WTC11 (cell line): ENCODE results near the gene CD93. TPM values are rescaled to one million over a fixed set of nuclear protein-coding genes. Genes with fewer than 3 reads are reported as not detected.

ENCODE experiments used
- ATAC-seq: fragments of 200-7000 bp; cut with Tn5 transposase; 2 replicates; pipeline ENCODE4 v1.10.0; 2021; ENCODE audit warnings: mild to moderate bottlenecking, moderate library complexity
- CTCF ChIA-PET: fragments of 300-600 bp; sonication (Branson Sonifier 250); formaldehyde crosslinking; loops from one replicate; lab custom pipeline; 2021; ENCODE audit warnings: antibody characterized with exemption; lab: Charles Lee
- POLR2A ChIA-PET: fragments of 350-600 bp; sonication (Branson Sonifier 250); formaldehyde crosslinking; loops from one replicate; lab custom pipeline; 2021; ENCODE audit warnings: antibody characterized with exemption; lab: Charles Lee
- DNase-seq: peaks from one replicate; pipeline ENCODE4 v3.0.0; 2021; ENCODE audit warnings: low spot score
- H3K27ac Mint-ChIP-seq: 2 replicates; pipeline ENCODE4 v1.8.0; 2021; ENCODE audit warnings: mixed read lengths
- H3K27me3 Mint-ChIP-seq: 2 replicates; pipeline ENCODE4 v1.8.0; 2021; ENCODE audit warnings: low read depth, mild to moderate bottlenecking, moderate library complexity, mixed read lengths
- H3K36me3 Mint-ChIP-seq: 2 replicates; pipeline ENCODE4 v1.8.0; 2021; ENCODE audit warnings: mixed read lengths
- H3K4me1 Mint-ChIP-seq: 2 replicates; pipeline ENCODE4 v1.8.0; 2022; ENCODE audit warnings: mixed read lengths
- H3K4me3 Mint-ChIP-seq: 2 replicates; pipeline ENCODE4 v1.8.0; 2021; ENCODE audit warnings: mild to moderate bottlenecking, moderate library complexity, mixed read lengths
- H3K9me3 Mint-ChIP-seq: 2 replicates; pipeline ENCODE4 v1.8.0; 2021; ENCODE audit warnings: mixed read lengths
- CBFB ChIP-seq: sonication (generic); formaldehyde crosslinking; IDR thresholded peaks from 2 replicates; pipeline ENCODE4 v1.8.1; 2022; ENCODE audit warnings: mild to moderate bottlenecking, low read depth, missing genetic modification reagents
- E2F5 ChIP-seq: sonication (generic); formaldehyde crosslinking; IDR thresholded peaks from 2 replicates; pipeline ENCODE4 v1.8.1; 2022; ENCODE audit warnings: mild to moderate bottlenecking, moderate library complexity, missing genetic modification reagents
- ELF4 ChIP-seq: sonication (generic); formaldehyde crosslinking; IDR thresholded peaks from 2 replicates; pipeline ENCODE4 v1.8.1; 2022; ENCODE audit warnings: low read depth, mild to moderate bottlenecking, moderate library complexity, missing genetic modification reagents
- ESRRA ChIP-seq: sonication (generic); formaldehyde crosslinking; IDR thresholded peaks from 2 replicates; pipeline ENCODE4 v1.8.1; 2022; ENCODE audit warnings: mild to moderate bottlenecking, missing genetic modification reagents, borderline replicate concordance
- GABPB1 ChIP-seq: sonication (generic); formaldehyde crosslinking; IDR thresholded peaks from 2 replicates; pipeline ENCODE4 v1.8.1; 2023; ENCODE audit warnings: mild to moderate bottlenecking, missing genetic modification reagents
- GRHL2 ChIP-seq: fragments of 250-450 bp; sonication (Bioruptor Pico); IDR thresholded peaks from 2 replicates; pipeline ENCODE4 v1.8.0; 2022; ENCODE audit warnings: mild to moderate bottlenecking, moderate library complexity; ENCODE audit not compliant: insufficient replicate concordance, severe bottlenecking
- GTF2I ChIP-seq: fragments of 250-450 bp; sonication (Bioruptor Pico); conservative IDR thresholded peaks from 2 replicates; pipeline ENCODE4 v1.4.0; 2021; ENCODE audit warnings: mild to moderate bottlenecking
- IRF1 ChIP-seq: sonication (generic); formaldehyde crosslinking; IDR thresholded peaks from 2 replicates; pipeline ENCODE4 v1.8.0; 2023; ENCODE audit warnings: missing genetic modification reagents
- KAT7 ChIP-seq: sonication (generic); formaldehyde crosslinking; IDR thresholded peaks from 2 replicates; pipeline ENCODE4 v1.8.1; 2023; ENCODE audit warnings: missing genetic modification reagents, mild to moderate bottlenecking, borderline replicate concordance
- MAX ChIP-seq: sonication (generic); formaldehyde crosslinking; IDR thresholded peaks from 2 replicates; pipeline ENCODE4 v1.8.0; 2022; ENCODE audit warnings: mild to moderate bottlenecking, missing genetic modification reagents
- MXD4 ChIP-seq: fragments of 250-450 bp; sonication (Bioruptor Pico); IDR thresholded peaks from 2 replicates; pipeline ENCODE4 v1.8.0; 2021; ENCODE audit warnings: mild to moderate bottlenecking, moderate library complexity, borderline replicate concordance
- OVOL2 ChIP-seq: fragments of 250-450 bp; sonication (Bioruptor Pico); IDR thresholded peaks from 2 replicates; pipeline ENCODE4 v1.9.0; 2021; ENCODE audit warnings: mild to moderate bottlenecking, borderline replicate concordance
- TCF7 ChIP-seq: sonication (generic); formaldehyde crosslinking; IDR thresholded peaks from 2 replicates; pipeline ENCODE4 v1.8.0; 2022; ENCODE audit warnings: mild to moderate bottlenecking, low read depth, missing genetic modification reagents, moderate library complexity
- TEAD4 ChIP-seq: sonication (generic); formaldehyde crosslinking; IDR thresholded peaks from 2 replicates; pipeline ENCODE4 v1.8.0; 2022; ENCODE audit warnings: mild to moderate bottlenecking, missing genetic modification reagents
- TP53 ChIP-seq: sonication (generic); formaldehyde crosslinking; IDR thresholded peaks from 2 replicates; pipeline ENCODE4 v1.8.1; 2023; ENCODE audit warnings: mild to moderate bottlenecking, missing genetic modification reagents
- ZBTB21 ChIP-seq: sonication (generic); formaldehyde crosslinking; IDR thresholded peaks from 2 replicates; pipeline ENCODE4 v1.8.1; 2023; ENCODE audit warnings: mild to moderate bottlenecking, missing genetic modification reagents, borderline replicate concordance
- ZNF396 ChIP-seq: fragments of 250-450 bp; sonication (Bioruptor Pico); IDR thresholded peaks from 2 replicates; pipeline ENCODE4 v1.8.0; 2021; ENCODE audit warnings: mild to moderate bottlenecking, moderate library complexity, borderline replicate concordance
- ZNF423 ChIP-seq: fragments of 250-450 bp; sonication (Bioruptor Pico); IDR thresholded peaks from 2 replicates; pipeline ENCODE4 v2.1.2; 2022; ENCODE audit warnings: mild to moderate bottlenecking, moderate library complexity
- total RNA-seq: library from RNA; stranded (reverse); gene quantifications from 3 replicates; pipeline ENCODE4 v1.2.3, GENCODE V29; 2021
- TF ChIP-seq, protein P1 (sequence below): sonication (generic); formaldehyde crosslinking; IDR thresholded peaks from 2 replicates; pipeline ENCODE4 v1.8.1; 2022; ENCODE audit warnings: mild to moderate bottlenecking, missing genetic modification reagents, moderate library complexity, borderline replicate concordance
- TF ChIP-seq, protein P2 (sequence below): sonication (generic); formaldehyde crosslinking; IDR thresholded peaks from 2 replicates; pipeline ENCODE4 v1.8.0; 2022; ENCODE audit warnings: mild to moderate bottlenecking, missing genetic modification reagents
- TF ChIP-seq, protein P3 (sequence below): fragments of 250-450 bp; sonication (Bioruptor Pico); IDR thresholded peaks from 2 replicates; pipeline ENCODE4 v2.1.2; 2022; ENCODE audit warnings: mild to moderate bottlenecking, moderate library complexity
- TF ChIP-seq, protein P4 (sequence below): sonication (generic); formaldehyde crosslinking; IDR thresholded peaks from 2 replicates; pipeline ENCODE4 v1.8.0; 2022; ENCODE audit warnings: mild to moderate bottlenecking, missing genetic modification reagents

CD93 gene
- total RNA-seq, 1 experiment from 2014 or later = 0.09 TPM

DNA sequence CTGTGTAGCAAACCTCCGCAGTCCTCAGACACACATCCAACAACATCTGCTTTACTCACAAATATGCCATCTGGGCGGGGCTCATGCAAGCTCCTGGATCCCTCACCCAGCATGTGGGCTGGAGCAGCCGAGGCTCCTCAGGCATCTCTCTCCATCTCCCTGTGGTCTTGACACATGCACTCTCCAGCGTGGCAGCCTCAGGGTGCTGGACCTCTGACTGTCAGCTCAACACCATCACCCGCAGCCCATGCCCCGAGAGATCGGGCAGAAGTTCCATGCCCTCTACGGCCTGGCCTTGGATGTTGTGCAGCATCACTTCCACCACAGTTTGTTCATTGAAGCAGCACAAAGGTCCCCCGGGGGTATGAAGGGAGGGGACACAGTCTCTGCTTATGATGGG lies 32.6 kb upstream of the CD93 start (continued):
- TF ChIP-seq, protein P1, sequence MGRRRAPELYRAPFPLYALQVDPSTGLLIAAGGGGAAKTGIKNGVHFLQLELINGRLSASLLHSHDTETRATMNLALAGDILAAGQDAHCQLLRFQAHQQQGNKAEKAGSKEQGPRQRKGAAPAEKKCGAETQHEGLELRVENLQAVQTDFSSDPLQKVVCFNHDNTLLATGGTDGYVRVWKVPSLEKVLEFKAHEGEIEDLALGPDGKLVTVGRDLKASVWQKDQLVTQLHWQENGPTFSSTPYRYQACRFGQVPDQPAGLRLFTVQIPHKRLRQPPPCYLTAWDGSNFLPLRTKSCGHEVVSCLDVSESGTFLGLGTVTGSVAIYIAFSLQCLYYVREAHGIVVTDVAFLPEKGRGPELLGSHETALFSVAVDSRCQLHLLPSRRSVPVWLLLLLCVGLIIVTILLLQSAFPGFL = no peak
- TF ChIP-seq TCF7 (CRISPR knock-in tag) = no peak
- no peak for TF ChIP-seq ZNF396 (CRISPR knock-in tag)
- no peak for TF ChIP-seq TP53 (CRISPR knock-in tag)
- TF ChIP-seq, protein P2, sequence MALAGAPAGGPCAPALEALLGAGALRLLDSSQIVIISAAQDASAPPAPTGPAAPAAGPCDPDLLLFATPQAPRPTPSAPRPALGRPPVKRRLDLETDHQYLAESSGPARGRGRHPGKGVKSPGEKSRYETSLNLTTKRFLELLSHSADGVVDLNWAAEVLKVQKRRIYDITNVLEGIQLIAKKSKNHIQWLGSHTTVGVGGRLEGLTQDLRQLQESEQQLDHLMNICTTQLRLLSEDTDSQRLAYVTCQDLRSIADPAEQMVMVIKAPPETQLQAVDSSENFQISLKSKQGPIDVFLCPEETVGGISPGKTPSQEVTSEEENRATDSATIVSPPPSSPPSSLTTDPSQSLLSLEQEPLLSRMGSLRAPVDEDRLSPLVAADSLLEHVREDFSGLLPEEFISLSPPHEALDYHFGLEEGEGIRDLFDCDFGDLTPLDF (CRISPR knock-in tag) = no peak

GRCh38 chr20:23118144-23118543 lies 32.0 kb upstream of the CD93 start:
- no peak for DNase-seq
- Mint-ChIP-seq H3K27me3 (no peaks in the 10 kb centered on the region), H3K36me3 (no peaks in the 10 kb centered on the region), H3K27ac (no peak overlapping the region), H3K4me1 (no peaks in the 10 kb centered on the region), H3K4me3 (no peak overlapping the region), H3K9me3 (no peaks in the 10 kb centered on the region)
- POLR2A ChIA-PET = no interaction called here
- no peak for ATAC-seq
- CTCF ChIA-PET = interaction anchor here (0.7 to 1.7 kb wide), 6 partner anchors 12 to 108 kb away, joined by 3 to 4 read pairs (median 3); no protein-coding TSS in a partner anchor
- TF ChIP-seq E2F5 (CRISPR knock-in tag) (no peak), ZNF423 (no peak), TEAD4 (CRISPR knock-in tag) (no peak), TP53 (CRISPR knock-in tag) (no peak), ZBTB21 (CRISPR knock-in tag) (no peak), ESRRA (CRISPR knock-in tag) (no peak), KAT7 (CRISPR knock-in tag) (no peak), CBFB (CRISPR knock-in tag) (no peak), GTF2I (CRISPR knock-in tag) (no peak)
- TF ChIP-seq, protein P2 (CRISPR knock-in tag) = no peak

DNA sequence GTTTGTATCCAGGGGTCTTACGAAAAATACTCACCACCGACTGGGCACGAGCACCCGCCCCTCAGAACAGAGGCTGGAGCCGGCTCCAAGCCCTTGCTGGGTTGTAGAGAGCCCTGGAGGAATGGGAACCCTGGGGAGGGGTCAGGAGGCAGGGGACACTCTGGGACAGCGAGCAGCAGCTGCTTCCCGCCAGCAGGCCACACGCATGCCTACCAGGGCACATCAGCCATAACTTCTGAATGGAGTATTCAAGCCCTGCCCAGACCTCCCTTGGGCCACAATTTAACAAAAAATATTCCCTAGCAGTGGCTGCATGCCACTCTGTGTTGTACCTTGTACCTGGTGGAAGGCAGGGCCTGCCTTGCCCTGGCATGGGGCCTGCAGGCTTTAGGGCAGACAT lies 31.6 kb upstream of the CD93 start:
- ChIA-PET CTCF (interaction anchor here (0.9 to 1.7 kb wide), 4 partner anchors 29 to 108 kb away, joined by 3 to 4 read pairs (median 4); no protein-coding TSS in a partner anchor), POLR2A (no interaction called here)
- Mint-ChIP-seq H3K36me3 (no peaks in the 10 kb centered on the region), H3K27ac (no peak overlapping the region), H3K4me3 (no peak overlapping the region), H3K4me1 (no peaks in the 10 kb centered on the region), H3K9me3 (no peaks in the 10 kb centered on the region), H3K27me3 (no peaks in the 10 kb centered on the region)
- no peak for TF ChIP-seq IRF1 (CRISPR knock-in tag)
- no peak for ATAC-seq
- DNase-seq = no peak

DNA sequence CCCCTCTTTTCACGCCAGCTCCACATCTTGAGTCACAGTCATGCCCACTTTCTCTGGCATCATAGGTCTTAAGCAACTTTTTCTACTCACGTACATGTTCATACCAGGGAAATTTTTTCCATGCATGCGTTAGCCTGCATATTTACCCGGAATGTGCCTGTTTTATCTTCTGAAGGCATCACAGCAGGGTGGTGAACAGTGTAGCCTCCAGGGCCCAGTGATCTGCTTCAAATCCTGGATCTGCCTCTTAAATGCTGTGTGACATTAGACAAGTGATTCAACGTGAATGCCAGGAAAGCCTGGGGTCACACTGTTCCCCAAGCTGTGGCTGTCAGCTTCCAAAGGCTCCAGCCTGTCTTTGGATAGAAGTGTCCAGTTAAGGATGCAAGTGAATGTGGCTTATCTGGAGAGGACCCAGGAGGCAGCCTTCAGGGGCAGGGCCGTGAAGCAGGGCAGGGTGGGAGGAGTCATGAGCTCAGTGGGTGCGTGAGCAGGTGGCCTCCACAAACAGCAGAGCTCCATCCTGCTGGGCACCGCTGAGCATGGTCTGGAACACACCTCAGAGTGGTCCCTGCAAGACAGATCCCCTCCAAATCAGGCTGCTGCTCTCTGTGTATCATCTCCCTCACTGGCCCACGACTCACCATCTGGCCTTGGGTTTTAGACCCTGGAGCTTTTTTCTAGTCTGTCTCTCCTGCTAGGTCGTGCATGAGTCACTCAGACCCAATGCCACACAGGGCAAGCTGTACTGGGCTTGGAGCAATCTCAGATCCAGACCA lies 30.4 kb upstream of the CD93 start:
- no peaks in the 10 kb centered on the region for H3K36me3 Mint-ChIP-seq
- no peak overlapping the region for H3K4me3 Mint-ChIP-seq
- ChIA-PET POLR2A (no interaction called here), CTCF (interaction anchor here (0.8 to 1.4 kb wide), 4 partner anchors 9 to 84 kb away, joined by 3 to 5 read pairs (median 4); no protein-coding TSS in a partner anchor)
- H3K4me1 Mint-ChIP-seq = no peaks in the 10 kb centered on the region
- 0 out of 2 replicates have a peak, but pooled peaks have one; percentile 16 for ATAC-seq
- DNase-seq = no peak
- no peaks in the 10 kb centered on the region for H3K27me3 Mint-ChIP-seq
- no peak overlapping the region for H3K27ac Mint-ChIP-seq
- no peaks in the 10 kb centered on the region for H3K9me3 Mint-ChIP-seq
- TF ChIP-seq GRHL2 (no peak), GABPB1 (CRISPR knock-in tag) (no peak), OVOL2 (CRISPR knock-in tag) (no peak), MAX (CRISPR knock-in tag) (no peak), MXD4 (CRISPR knock-in tag) (no peak), ELF4 (CRISPR knock-in tag) (no peak)
- TF ChIP-seq, protein P3, sequence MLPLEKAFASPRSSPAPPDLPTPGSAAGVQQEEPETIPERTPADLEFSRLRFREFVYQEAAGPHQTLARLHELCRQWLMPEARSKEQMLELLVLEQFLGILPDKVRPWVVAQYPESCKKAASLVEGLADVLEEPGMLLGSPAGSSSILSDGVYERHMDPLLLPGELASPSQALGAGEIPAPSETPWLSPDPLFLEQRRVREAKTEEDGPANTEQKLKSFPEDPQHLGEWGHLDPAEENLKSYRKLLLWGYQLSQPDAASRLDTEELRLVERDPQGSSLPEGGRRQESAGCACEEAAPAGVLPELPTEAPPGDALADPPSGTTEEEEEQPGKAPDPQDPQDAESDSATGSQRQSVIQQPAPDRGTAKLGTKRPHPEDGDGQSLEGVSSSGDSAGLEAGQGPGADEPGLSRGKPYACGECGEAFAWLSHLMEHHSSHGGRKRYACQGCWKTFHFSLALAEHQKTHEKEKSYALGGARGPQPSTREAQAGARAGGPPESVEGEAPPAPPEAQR = no peak
- TF ChIP-seq, protein P4, sequence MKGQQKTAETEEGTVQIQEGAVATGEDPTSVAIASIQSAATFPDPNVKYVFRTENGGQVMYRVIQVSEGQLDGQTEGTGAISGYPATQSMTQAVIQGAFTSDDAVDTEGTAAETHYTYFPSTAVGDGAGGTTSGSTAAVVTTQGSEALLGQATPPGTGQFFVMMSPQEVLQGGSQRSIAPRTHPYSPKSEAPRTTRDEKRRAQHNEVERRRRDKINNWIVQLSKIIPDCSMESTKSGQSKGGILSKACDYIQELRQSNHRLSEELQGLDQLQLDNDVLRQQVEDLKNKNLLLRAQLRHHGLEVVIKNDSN = no peak
